ENCODE measurements around the gene LRRFIP1.
A peak's percentile ranks its signal among the peaks of the same experiment; 100 is the strongest.
"Not testable (repeated sequence)": the region's sequence is repeated elsewhere in the genome, so short reads cannot be mapped to it uniquely, and the experiment has no call there.

The LRRFIP1 gene

DNA sequence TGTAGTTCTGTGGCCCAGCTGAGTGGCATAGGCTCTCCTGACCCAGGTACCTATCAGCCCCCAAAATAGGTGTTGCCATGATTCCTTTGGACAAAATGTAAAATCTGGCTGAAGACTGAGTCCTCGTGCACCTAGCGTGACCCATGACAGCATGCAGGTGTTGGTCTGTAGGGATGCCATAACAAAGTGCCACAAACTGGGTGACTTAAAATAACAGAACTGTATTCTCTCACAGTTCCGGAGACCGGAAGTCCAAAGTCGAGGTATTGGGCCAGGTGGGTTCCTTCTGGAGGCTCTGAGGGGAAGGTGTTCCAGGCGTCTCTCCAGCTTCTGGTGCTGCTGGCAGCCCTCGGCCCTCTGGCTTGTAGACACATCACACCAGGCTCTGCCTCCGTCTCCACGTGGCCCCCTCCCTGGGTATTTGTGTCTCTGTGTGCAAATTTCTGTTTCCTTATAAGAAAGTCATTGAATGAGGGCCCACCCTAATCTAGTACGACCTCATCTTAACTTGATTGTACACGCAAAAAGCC, 34.5 kb downstream of the LRRFIP1 start:
- no peak for DNase-seq (ENCODE audit: low spot score)

- DNase-seq (ENCODE audit: low spot score) = peak; percentile 91
Measured at GRCh38 chr2:237662671-237663093, 35.3 kb downstream of the LRRFIP1 start.

- no peak for DNase-seq (ENCODE audit: low spot score)
Measured at GRCh38 chr2:237663517-237664110, 36.2 kb downstream of the LRRFIP1 start.

DNA sequence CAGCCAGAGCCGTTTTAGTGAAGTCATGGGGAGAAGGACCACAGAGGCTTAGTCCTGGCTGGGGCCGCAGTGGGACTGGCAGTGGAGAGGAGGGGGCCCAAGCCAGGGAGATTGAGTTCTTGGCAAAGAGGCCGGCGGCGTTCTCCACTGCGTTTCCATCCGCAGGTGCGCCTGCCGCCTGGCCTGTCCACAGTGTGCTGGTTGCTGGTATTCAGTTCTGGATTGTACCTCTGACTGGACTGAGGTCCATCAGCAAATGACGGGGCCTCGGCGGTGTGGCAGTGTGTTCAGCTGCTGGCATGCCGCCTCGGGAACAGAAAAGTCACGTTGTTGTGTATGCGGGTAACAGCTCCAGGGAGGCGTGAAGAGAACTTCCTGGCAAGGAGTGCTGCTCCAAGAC, 36.8 kb downstream of the LRRFIP1 start:
- no peak for DNase-seq (ENCODE audit: low spot score)

DNA sequence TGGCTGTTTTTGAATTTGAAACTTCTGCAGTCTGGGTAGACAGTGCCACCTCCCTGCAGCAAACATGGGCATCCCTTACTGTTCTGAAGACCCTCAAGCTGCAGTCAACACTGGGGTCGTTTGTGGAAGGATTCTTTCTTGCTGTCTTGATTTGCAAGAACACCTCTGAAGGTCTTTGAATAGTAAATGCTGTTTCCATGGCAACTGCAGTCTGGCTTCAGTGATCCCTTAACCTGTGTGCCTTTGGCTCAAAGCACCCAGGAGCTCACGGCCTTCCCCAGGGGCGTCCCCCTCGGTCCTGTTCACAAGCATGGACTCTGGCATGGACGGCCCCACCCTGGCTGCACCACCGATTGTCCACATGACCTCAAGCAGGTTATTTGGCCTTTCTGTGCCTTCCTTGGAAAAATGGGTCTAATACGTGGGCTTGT, 38.3 kb downstream of the LRRFIP1 start:
- peak; percentile 32 for DNase-seq (ENCODE audit: low spot score)

GRCh38 chr2:237666606-237667005, 39.2 kb downstream of the LRRFIP1 start:
- no peak for DNase-seq (ENCODE audit: low spot score)

DNA sequence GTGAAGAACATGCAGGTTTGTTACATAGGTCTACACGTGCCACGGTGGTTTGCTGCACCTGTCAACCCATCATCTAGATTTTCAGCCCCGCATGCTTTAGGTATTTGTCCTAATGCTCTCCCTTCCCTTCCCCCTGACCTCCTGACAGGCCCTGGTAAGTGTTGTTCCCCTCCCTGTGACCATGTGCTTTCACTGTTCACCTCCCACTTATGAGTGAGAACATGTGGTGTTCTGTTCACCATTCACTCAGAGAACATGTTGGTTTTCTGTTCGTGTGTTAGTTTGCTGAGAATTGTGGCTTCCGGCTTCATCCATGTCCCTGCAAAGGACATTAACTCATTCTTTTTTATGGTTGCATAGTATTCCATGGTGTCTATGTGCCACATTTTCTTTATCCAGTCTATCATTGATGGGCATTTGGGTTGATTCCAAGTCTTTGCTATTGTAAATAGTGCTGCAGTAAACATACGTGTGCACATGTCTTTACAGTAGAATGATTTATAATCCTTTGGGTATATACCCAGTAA, 39.7 kb downstream of the LRRFIP1 start:
- DNase-seq (ENCODE audit: low spot score) = not testable (repeated sequence)

- no peak for DNase-seq (ENCODE audit: low spot score)
Measured at GRCh38 chr2:237667893-237668292, 40.5 kb downstream of the LRRFIP1 start.

GRCh38 chr2:237668440-237668839, 41.1 kb downstream of the LRRFIP1 start:
- DNase-seq (ENCODE audit: low spot score) = no peak

GRCh38 chr2:237669283-237669627, 41.9 kb downstream of the LRRFIP1 start:
- no peak for DNase-seq (ENCODE audit: low spot score)

- DNase-seq (ENCODE audit: low spot score) = no peak
Measured at GRCh38 chr2:237669628-237670392, 42.4 kb downstream of the LRRFIP1 start.

DNA sequence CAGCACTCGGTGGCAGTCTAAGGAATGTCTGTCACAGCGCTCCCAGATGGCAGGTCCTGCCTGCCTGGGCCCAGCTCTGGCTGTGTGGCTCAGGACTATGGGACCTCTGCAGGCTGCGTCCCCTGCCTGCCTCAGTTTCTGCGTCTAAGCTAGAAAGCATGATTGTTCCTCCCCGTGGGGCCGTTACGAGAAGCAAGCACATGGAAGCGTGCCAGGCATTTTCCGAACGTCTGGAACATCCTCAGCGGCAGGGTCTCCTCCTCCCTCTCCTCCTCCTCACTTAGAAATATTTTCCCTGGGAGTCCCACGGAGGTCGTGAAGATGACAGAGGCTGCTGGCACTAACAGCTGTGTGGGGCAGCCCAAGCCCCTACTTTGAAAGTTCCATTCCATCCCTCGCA, 43.3 kb downstream of the LRRFIP1 start:
- no peak for DNase-seq (ENCODE audit: low spot score)

- no peak for DNase-seq (ENCODE audit: low spot score)
Measured at GRCh38 chr2:237671466-237672138, 44.2 kb downstream of the LRRFIP1 start.

- DNase-seq (ENCODE audit: low spot score) = no peak
Measured at GRCh38 chr2:237672731-237673129, 45.3 kb downstream of the LRRFIP1 start.

GRCh38 chr2:237673130-237674001, 46.0 kb downstream of the LRRFIP1 start:
- DNase-seq (ENCODE audit: low spot score) = no peak

GRCh38 chr2:237674731-237675276, 47.4 kb downstream of the LRRFIP1 start:
- DNase-seq (ENCODE audit: low spot score) = no peak

GRCh38 chr2:237675316-237675715, 47.9 kb downstream of the LRRFIP1 start:
- no peak for DNase-seq (ENCODE audit: low spot score)

DNA sequence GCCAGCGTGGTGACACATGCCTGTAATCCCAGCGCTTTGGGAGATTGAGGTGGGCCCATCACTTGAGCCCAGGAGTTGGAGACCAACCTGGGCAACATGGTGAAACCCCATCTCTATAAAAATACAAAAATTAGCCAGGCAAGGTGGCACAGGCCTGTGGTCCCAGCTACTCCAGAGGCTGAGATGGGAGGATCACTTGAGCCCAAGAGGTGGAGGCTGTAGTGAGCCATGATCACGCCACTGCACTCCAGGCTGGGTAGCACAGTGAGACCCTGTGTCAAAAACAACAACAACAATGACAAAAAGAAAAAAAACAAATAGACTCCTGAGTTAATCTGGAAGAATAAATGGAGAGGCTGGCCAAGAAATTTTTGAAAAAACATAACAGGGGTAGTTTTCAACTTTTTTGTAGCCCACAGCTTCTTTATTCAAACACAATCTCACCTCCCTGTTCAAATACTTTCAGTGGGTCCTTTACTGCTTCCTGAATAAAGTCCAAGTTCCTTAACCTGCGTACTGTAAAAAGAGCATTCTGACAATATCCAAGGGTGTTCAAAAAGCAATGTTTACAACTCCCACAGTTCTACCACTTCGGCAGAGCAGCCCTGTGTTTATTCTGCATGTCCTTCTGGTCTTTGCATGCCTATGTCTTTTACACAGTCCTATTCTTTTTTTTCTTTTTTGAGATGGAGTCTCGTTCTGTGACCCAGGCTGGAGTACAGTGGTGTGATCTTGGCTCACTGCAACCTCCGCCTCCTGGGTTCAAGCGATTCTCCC, 53.5 kb downstream of the LRRFIP1 start:
- DNase-seq (ENCODE audit: low spot score) = no peak

GRCh38 chr2:237682151-237682550, 54.8 kb downstream of the LRRFIP1 start:
- DNase-seq (ENCODE audit: low spot score) = no peak

Measured in SK-N-DZ (cell line).